Measurements from ENCODE around the gene MYO1D. TPM values are rescaled to one million over a fixed set of nuclear protein-coding genes. Genes with fewer than 3 reads are reported as not detected.
"Not testable (repeated sequence)": the region's sequence is repeated elsewhere in the genome, so short reads cannot be mapped to it uniquely, and the experiment has no call there.

The MYO1D gene
- 11.6 TPM for polyA plus RNA-seq

GRCh38 chr17:32876417-32877163 is at the start of gene MYO1D:
Gene MYO1D, minus strand, starts transcription at chr17:32877124. Its CDS starts 252 bp downstream, at chr17:32876872.
- peaks cover 3% of the 10 kb centered on the region for H3K27me3 Mint-ChIP-seq

GRCh38 chr17:32926183-32926582 is 49.3 kb upstream of the MYO1D start:
- Mint-ChIP-seq H3K36me3 (no peaks in the 10 kb centered on the region), H3K27me3 (peaks cover 21% of the 10 kb centered on the region), H3K27ac (no peak overlapping the region), H3K4me3 (no peak overlapping the region), H3K9me3 (no peaks in the 10 kb centered on the region), H3K4me1 (peaks cover 0 to 4% (median 3%) of the 10 kb centered on the region in 3 donors)

More at GRCh38 chr17:32876417-32877163, at the start of gene MYO1D:
- peaks cover 8% of the 10 kb centered on the region for H3K36me3 Mint-ChIP-seq
- H3K4me3 Mint-ChIP-seq = peak within 1 kb of the TSS; percentile 90 to 97 (median 96)
- H3K27ac Mint-ChIP-seq = peak within 1 kb of the TSS; percentile 91 to 95 (median 94)
- H3K4me1 Mint-ChIP-seq = peaks cover 7 to 18% (median 13%) of the 10 kb centered on the region in 3 donors
- H3K9me3 Mint-ChIP-seq = no peaks in the 10 kb centered on the region

GRCh38 chr17:32923905-32924304 is 47.0 kb upstream of the MYO1D start:
- not testable (repeated sequence) for H3K27ac Mint-ChIP-seq, H3K4me3 Mint-ChIP-seq, H3K27me3 Mint-ChIP-seq, H3K4me1 Mint-ChIP-seq, H3K9me3 Mint-ChIP-seq, H3K36me3 Mint-ChIP-seq

- H3K27me3 Mint-ChIP-seq = no peaks in the 10 kb centered on the region
- H3K9me3 Mint-ChIP-seq = no peaks in the 10 kb centered on the region
- H3K4me1 Mint-ChIP-seq = no peaks in the 10 kb centered on the region
- no peak overlapping the region for H3K27ac Mint-ChIP-seq
- H3K36me3 Mint-ChIP-seq = no peaks in the 10 kb centered on the region
- H3K4me3 Mint-ChIP-seq = no peak overlapping the region
These were observed 44.1 kb upstream of the MYO1D start for GRCh38 chr17:32921017-32921416.

- Mint-ChIP-seq H3K4me3 (no peak overlapping the region), H3K27me3 (no peaks in the 10 kb centered on the region), H3K27ac (no peak overlapping the region), H3K36me3 (no peaks in the 10 kb centered on the region), H3K4me1 (no peaks in the 10 kb centered on the region), H3K9me3 (no peaks in the 10 kb centered on the region)
These were observed 43.4 kb upstream of the MYO1D start for GRCh38 chr17:32920293-32920692.

- not testable (repeated sequence) for H3K9me3 Mint-ChIP-seq, H3K27me3 Mint-ChIP-seq, H3K36me3 Mint-ChIP-seq, H3K27ac Mint-ChIP-seq, H3K4me3 Mint-ChIP-seq, H3K4me1 Mint-ChIP-seq
These were observed 43.0 kb upstream of the MYO1D start for GRCh38 chr17:32919876-32920275.

GRCh38 chr17:32917842-32918241 is 40.9 kb upstream of the MYO1D start:
- Mint-ChIP-seq H3K4me1 (no peaks in the 10 kb centered on the region), H3K27ac (no peak overlapping the region), H3K9me3 (no peaks in the 10 kb centered on the region), H3K36me3 (no peaks in the 10 kb centered on the region), H3K4me3 (no peak overlapping the region), H3K27me3 (no peaks in the 10 kb centered on the region)

- no peaks in the 10 kb centered on the region for H3K4me1 Mint-ChIP-seq
- no peak overlapping the region for H3K27ac Mint-ChIP-seq
- no peaks in the 10 kb centered on the region for H3K36me3 Mint-ChIP-seq
- H3K4me3 Mint-ChIP-seq = no peak overlapping the region
- H3K9me3 Mint-ChIP-seq = no peaks in the 10 kb centered on the region
- H3K27me3 Mint-ChIP-seq = no peaks in the 10 kb centered on the region
These were observed 40.2 kb upstream of the MYO1D start for GRCh38 chr17:32917081-32917480.

GRCh38 chr17:32916134-32916533 is 39.2 kb upstream of the MYO1D start:
- no peaks in the 10 kb centered on the region for H3K9me3 Mint-ChIP-seq
- no peak overlapping the region for H3K4me3 Mint-ChIP-seq
- no peaks in the 10 kb centered on the region for H3K36me3 Mint-ChIP-seq
- no peaks in the 10 kb centered on the region for H3K4me1 Mint-ChIP-seq
- no peaks in the 10 kb centered on the region for H3K27me3 Mint-ChIP-seq
- H3K27ac Mint-ChIP-seq = peak overlapping the region in 1 of 3 donors; percentile 24

- no peaks in the 10 kb centered on the region for H3K9me3 Mint-ChIP-seq
- no peaks in the 10 kb centered on the region for H3K36me3 Mint-ChIP-seq
- H3K27me3 Mint-ChIP-seq = no peaks in the 10 kb centered on the region
- H3K4me1 Mint-ChIP-seq = no peaks in the 10 kb centered on the region
- H3K27ac Mint-ChIP-seq = no peak overlapping the region
- H3K4me3 Mint-ChIP-seq = no peak overlapping the region
These were observed 38.3 kb upstream of the MYO1D start for GRCh38 chr17:32915245-32915644.

- Mint-ChIP-seq H3K9me3 (no peaks in the 10 kb centered on the region), H3K4me1 (peaks cover 0 to 5% (median 0%) of the 10 kb centered on the region in 3 donors), H3K36me3 (no peaks in the 10 kb centered on the region), H3K27ac (no peak overlapping the region), H3K4me3 (no peak overlapping the region), H3K27me3 (no peaks in the 10 kb centered on the region)
These were observed 37.3 kb upstream of the MYO1D start for GRCh38 chr17:32914181-32914580.

- Mint-ChIP-seq H3K4me1 (peaks cover 0 to 5% (median 0%) of the 10 kb centered on the region in 3 donors), H3K27me3 (no peaks in the 10 kb centered on the region), H3K36me3 (no peaks in the 10 kb centered on the region), H3K9me3 (no peaks in the 10 kb centered on the region), H3K4me3 (no peak overlapping the region), H3K27ac (no peak overlapping the region)
These were observed 36.7 kb upstream of the MYO1D start for GRCh38 chr17:32913593-32913992.

GRCh38 chr17:32912218-32912897 is 35.4 kb upstream of the MYO1D start:
- Mint-ChIP-seq H3K27me3 (no peaks in the 10 kb centered on the region), H3K9me3 (no peaks in the 10 kb centered on the region), H3K4me1 (peaks cover 0 to 5% (median 0%) of the 10 kb centered on the region in 3 donors), H3K36me3 (no peaks in the 10 kb centered on the region), H3K4me3 (no peak overlapping the region), H3K27ac (no peak overlapping the region)

- no peaks in the 10 kb centered on the region for H3K36me3 Mint-ChIP-seq
- no peak overlapping the region for H3K27ac Mint-ChIP-seq
- no peak overlapping the region for H3K4me3 Mint-ChIP-seq
- H3K9me3 Mint-ChIP-seq = no peaks in the 10 kb centered on the region
- H3K4me1 Mint-ChIP-seq = peaks cover 0 to 5% (median 0%) of the 10 kb centered on the region in 3 donors
- H3K27me3 Mint-ChIP-seq = peaks cover 3% of the 10 kb centered on the region
These were observed 33.8 kb upstream of the MYO1D start for GRCh38 chr17:32910769-32911168.

- no peak overlapping the region for H3K27ac Mint-ChIP-seq
- H3K27me3 Mint-ChIP-seq = peaks cover 3% of the 10 kb centered on the region
- no peaks in the 10 kb centered on the region for H3K9me3 Mint-ChIP-seq
- peaks cover 0 to 5% (median 0%) of the 10 kb centered on the region in 3 donors for H3K4me1 Mint-ChIP-seq
- no peak overlapping the region for H3K4me3 Mint-ChIP-seq
- no peaks in the 10 kb centered on the region for H3K36me3 Mint-ChIP-seq
These were observed 33.0 kb upstream of the MYO1D start for GRCh38 chr17:32909787-32910369.
